ENCODE results near the gene BCR. TPM values are rescaled to one million over a fixed set of nuclear protein-coding genes. Genes with fewer than 3 reads are reported as not detected.
A peak's percentile ranks its signal among the peaks of the same experiment; 100 is the strongest.

Gene BCR
- total RNA-seq, 2 donors from 2014 or later: 102 to 172 TPM

GRCh38 chr22:23146478-23147205 lies 33.7 kb upstream of the BCR start:
- H3K27me3 ChIP-seq (ENCODE audit: control insufficient read depth, insufficient read depth, low read length, poor library complexity, severe bottlenecking): no peaks in the 10 kb centered on the region
- no peak for DNase-seq
- TF ChIP-seq, protein P1, sequence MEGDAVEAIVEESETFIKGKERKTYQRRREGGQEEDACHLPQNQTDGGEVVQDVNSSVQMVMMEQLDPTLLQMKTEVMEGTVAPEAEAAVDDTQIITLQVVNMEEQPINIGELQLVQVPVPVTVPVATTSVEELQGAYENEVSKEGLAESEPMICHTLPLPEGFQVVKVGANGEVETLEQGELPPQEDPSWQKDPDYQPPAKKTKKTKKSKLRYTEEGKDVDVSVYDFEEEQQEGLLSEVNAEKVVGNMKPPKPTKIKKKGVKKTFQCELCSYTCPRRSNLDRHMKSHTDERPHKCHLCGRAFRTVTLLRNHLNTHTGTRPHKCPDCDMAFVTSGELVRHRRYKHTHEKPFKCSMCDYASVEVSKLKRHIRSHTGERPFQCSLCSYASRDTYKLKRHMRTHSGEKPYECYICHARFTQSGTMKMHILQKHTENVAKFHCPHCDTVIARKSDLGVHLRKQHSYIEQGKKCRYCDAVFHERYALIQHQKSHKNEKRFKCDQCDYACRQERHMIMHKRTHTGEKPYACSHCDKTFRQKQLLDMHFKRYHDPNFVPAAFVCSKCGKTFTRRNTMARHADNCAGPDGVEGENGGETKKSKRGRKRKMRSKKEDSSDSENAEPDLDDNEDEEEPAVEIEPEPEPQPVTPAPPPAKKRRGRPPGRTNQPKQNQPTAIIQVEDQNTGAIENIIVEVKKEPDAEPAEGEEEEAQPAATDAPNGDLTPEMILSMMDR (conservative IDR thresholded peaks at IDR 0.05): no peak
- Mint-ChIP-seq H3K9me3 (no peaks in the 10 kb centered on the region), H3K4me1 (peaks cover 10% of the 10 kb centered on the region), H3K4me3 (no peak overlapping the region), H3K27ac (no peak overlapping the region), H3K27me3 (ENCODE audit: insufficient read depth) (peaks cover 36% of the 10 kb centered on the region), H3K36me3 (ENCODE audit: low read depth) (peaks cover 3% of the 10 kb centered on the region)
- H3K9ac ChIP-seq (ENCODE audit: extremely low read depth, low read length, poor library complexity, severe bottlenecking): no peak overlapping the region
- no peaks in the 10 kb centered on the region for H3K36me3 ChIP-seq (ENCODE audit: control insufficient read depth, insufficient read depth, low read length)
- no peaks in the 10 kb centered on the region for H3K9me3 ChIP-seq (ENCODE audit: control insufficient read depth, low read length)
- H3K4me1 ChIP-seq (ENCODE audit: control insufficient read depth, insufficient read depth, low read length): peaks cover under 1% of the 10 kb centered on the region
- no peak overlapping the region for H3K27ac ChIP-seq (ENCODE audit: low read depth, low read length)
- no peak overlapping the region for H3K4me3 ChIP-seq (ENCODE audit: low read length)
- 84 to 93% methylated on average over 2 to 8 of the region's 8 CpGs for WGBS, 2 experiments (ENCODE audit: insufficient coverage in 1 of 2, insufficient read length in 1 of 2)

GRCh38 chr22:23147617-23148387 lies 32.5 kb upstream of the BCR start:
- H3K27ac Mint-ChIP-seq: no peak overlapping the region
- 89 to 90% methylated on average over 5 to 6 of the region's 6 CpGs for WGBS, 2 experiments (ENCODE audit: insufficient coverage in 1 of 2, insufficient read length in 1 of 2)
- TF ChIP-seq, protein P1 (conservative IDR thresholded peaks at IDR 0.05): no peak
- H3K4me3 Mint-ChIP-seq: no peak overlapping the region
- no peak overlapping the region for H3K4me3 ChIP-seq (ENCODE audit: low read length)
- H3K4me1 Mint-ChIP-seq: peaks cover 7% of the 10 kb centered on the region
- H3K27me3 Mint-ChIP-seq (ENCODE audit: insufficient read depth): peaks cover 36% of the 10 kb centered on the region
- no peak overlapping the region for H3K9ac ChIP-seq (ENCODE audit: extremely low read depth, low read length, poor library complexity, severe bottlenecking)
- no peaks in the 10 kb centered on the region for H3K27me3 ChIP-seq (ENCODE audit: control insufficient read depth, insufficient read depth, low read length, poor library complexity, severe bottlenecking)
- no peaks in the 10 kb centered on the region for H3K36me3 ChIP-seq (ENCODE audit: control insufficient read depth, insufficient read depth, low read length)
- H3K27ac ChIP-seq (ENCODE audit: low read depth, low read length): no peak overlapping the region
- no peaks in the 10 kb centered on the region for H3K4me1 ChIP-seq (ENCODE audit: control insufficient read depth, insufficient read depth, low read length)
- H3K9me3 ChIP-seq (ENCODE audit: control insufficient read depth, low read length): no peaks in the 10 kb centered on the region
- no peaks in the 10 kb centered on the region for H3K9me3 Mint-ChIP-seq
- peaks cover 3% of the 10 kb centered on the region for H3K36me3 Mint-ChIP-seq (ENCODE audit: low read depth)
- DNase-seq: no peak

- H3K27ac Mint-ChIP-seq: no peak overlapping the region
- Histone ChIP-seq H3K9ac (ENCODE audit: extremely low read depth, low read length, poor library complexity, severe bottlenecking) (no peak overlapping the region), H3K9me3 (ENCODE audit: control insufficient read depth, low read length) (no peaks in the 10 kb centered on the region), H3K4me3 (ENCODE audit: low read length) (no peak overlapping the region), H3K36me3 (ENCODE audit: control insufficient read depth, insufficient read depth, low read length) (no peaks in the 10 kb centered on the region), H3K4me1 (ENCODE audit: control insufficient read depth, insufficient read depth, low read length) (no peaks in the 10 kb centered on the region), H3K27ac (ENCODE audit: low read depth, low read length) (no peak overlapping the region), H3K27me3 (ENCODE audit: control insufficient read depth, insufficient read depth, low read length, poor library complexity, severe bottlenecking) (no peaks in the 10 kb centered on the region)
- WGBS, 2 experiments (ENCODE audit: insufficient coverage in 1 of 2, insufficient read length in 1 of 2): 87 to 97% methylated on average over 14 to 15 of the region's 15 CpGs
- H3K27me3 Mint-ChIP-seq (ENCODE audit: insufficient read depth): peaks cover 29% of the 10 kb centered on the region
- H3K4me3 Mint-ChIP-seq: no peak overlapping the region
- H3K9me3 Mint-ChIP-seq: no peaks in the 10 kb centered on the region
- TF ChIP-seq, protein P1 (conservative IDR thresholded peaks at IDR 0.05): no peak
- peak; percentile 78 for DNase-seq
- H3K4me1 Mint-ChIP-seq: peaks cover 6% of the 10 kb centered on the region
- H3K36me3 Mint-ChIP-seq (ENCODE audit: low read depth): peaks cover 3% of the 10 kb centered on the region
Measured at GRCh38 chr22:23149743-23150238, 30.5 kb upstream of the BCR start.
